ENCODE results near the gene CFAP47. TPM values are rescaled to one million over a fixed set of nuclear protein-coding genes. Genes with fewer than 3 reads are reported as not detected.

CFAP47 gene
- total and polyA plus RNA-seq, 2 of the 4 experiments (the other 2 are of a cell fraction): not detected

- ChIA-PET POLR2A (ENCODE audit: unreplicated experiment) (no interaction called here), CTCF (no interaction called here)
- Histone ChIP-seq H3K27ac (ENCODE audit: insufficient read depth, low read length) (no peak overlapping the region), H2AFZ (replicated peaks; ENCODE audit: low read length, poor library complexity) (no peak overlapping the region), H3K18ac (ENCODE audit: low read depth, low read length) (no peak overlapping the region), H3K9ac (ENCODE audit: low read depth, low read length) (no peak overlapping the region), H2BK5ac (ENCODE audit: low read depth, low read length, poor library complexity, severe bottlenecking) (no peak overlapping the region), H2BK15ac (ENCODE audit: low read depth, low read length) (no peak overlapping the region), H4K91ac (ENCODE audit: insufficient read depth, low read depth, low read length) (no peak overlapping the region), H3K9me1 (ENCODE audit: insufficient read depth, low read length) (no peaks in the 10 kb centered on the region), H2AK9ac (replicated peaks; ENCODE audit: low read depth, low read length, poor library complexity) (no peak overlapping the region), H3K14ac (replicated peaks; ENCODE audit: low read depth, low read length) (no peak overlapping the region), H3K56ac (ENCODE audit: extremely low read depth, insufficient read depth, low read length) (no peak overlapping the region), H3K36me3 (ENCODE audit: control insufficient read depth, insufficient read depth, low read length) (no peaks in the 10 kb centered on the region), H3K4me3 (ENCODE audit: insufficient read depth, low read depth, low read length) (no peak overlapping the region), H3K9me3 (ENCODE audit: control insufficient read depth, insufficient read depth, low read length) (no peaks in the 10 kb centered on the region), H3K79me1 (ENCODE audit: low read depth in 1 of 2, low read length in 2 of 2) (no peaks in the 10 kb centered on the region), H2BK120ac (ENCODE audit: low read depth, low read length) (no peak overlapping the region), H3K27me3 (ENCODE audit: control insufficient read depth, insufficient read depth, low read length) (no peaks in the 10 kb centered on the region), H3K4me2 (ENCODE audit: low read depth, low read length) (no peak overlapping the region), H4K5ac (ENCODE audit: low read depth, low read length) (no peak overlapping the region), H3K4ac (ENCODE audit: low read depth, low read length) (no peak overlapping the region), H3K4me1 (ENCODE audit: control insufficient read depth, insufficient read depth, low read length) (no peaks in the 10 kb centered on the region), H4K20me1 (ENCODE audit: insufficient read depth, low read length) (no peaks in the 10 kb centered on the region), H4K8ac (ENCODE audit: low read depth in 2 of 2, low read length in 2 of 2) (no peak overlapping the region), H2AK5ac (ENCODE audit: low read depth, low read length) (no peak overlapping the region), H3K23ac (ENCODE audit: low read depth, low read length) (no peak overlapping the region), H2BK20ac (ENCODE audit: low read depth, low read length) (no peak overlapping the region)
- in situ Hi-C loops (cut with MboI; ENCODE audit: low sequenced_read_pairs) (no loop called here), dilution Hi-C loops (cut with HindIII; ENCODE audit: low sequenced_read_pairs, unreplicated experiment) (no loop called here), intact Hi-C loops (cut with micrococcal nuclease) (no loop called here)
- no TSS peak for BruUV-seq (replicated peaks)
- ATAC-seq (ENCODE audit: low read depth) (no peak), DNase-seq (no peak)
- no CpG with 5 or more reads among the region's 2 CpGs for WGBS, 2 experiments (ENCODE audit: extremely low coverage in 2 of 2, insufficient read length in 1 of 2)
- no peak for TF ChIP-seq RAD21 (IDR thresholded peaks at IDR 0.05; ENCODE audit: low read length)
- TF ChIP-seq USF2 (IDR thresholded peaks at IDR 0.05; ENCODE audit: low read depth, low read length): no peak
Observed at GRCh38 chrX:35880601-35881000, 38.9 kb upstream of the CFAP47 start.

All from IMR-90 (cell line).